IMR-90 (cell line): Measurements from ENCODE around the gene NDUFA3. TPM values are rescaled to one million over a fixed set of nuclear protein-coding genes. Genes with fewer than 3 reads are reported as not detected.

Source experiments
- ATAC-seq: fragments of 200-7000 bp; cut with Tn5 transposase; 2 replicates; pipeline ENCODE4 v1.9.1; 2020; ENCODE audit warnings: low read depth, mild to moderate bottlenecking, moderate library complexity
- BruUV-seq: library from RNA; stranded (reverse); fragments of 400-500 nt; replicated peaks from 2 replicates; lab custom pipeline; 2021; lab: Mats Ljungman, UMichigan
- CTCF ChIA-PET: fragments of 300-600 bp; formaldehyde crosslinking; extraction: SDS; loops from one replicate; lab custom pipeline; 2021; ENCODE audit warnings: antibody characterized with exemption; lab: Yijun Ruan, JAX
- POLR2A ChIA-PET: fragments of 300-600 bp; sonication (Branson Sonifier 250); formaldehyde crosslinking; loops from one replicate; lab custom pipeline; 2022; ENCODE audit warnings: antibody characterized with exemption; ENCODE audit not compliant: unreplicated experiment; lab: Charles Lee
- DNase-seq: peaks from one replicate; pipeline ENCODE4 v3.0.0; 2013
- H2AFZ ChIP-seq: replicated peaks from 2 replicates; pipeline ENCODE3; 2013; ENCODE audit warnings: low read length, mild to moderate bottlenecking; ENCODE audit not compliant: poor library complexity
- H2AK5ac ChIP-seq: 2 replicates; pipeline ENCODE4 v1.6.1; 2013; ENCODE audit warnings: low read depth, low read length, inconsistent platforms
- H2AK9ac ChIP-seq: replicated peaks from 2 replicates; pipeline ENCODE3; 2013; ENCODE audit warnings: mild to moderate bottlenecking, low read depth, low read length, moderate library complexity; ENCODE audit not compliant: poor library complexity
- H2BK120ac ChIP-seq: 2 replicates; pipeline ENCODE4 v1.6.1; 2013; ENCODE audit warnings: low read depth, low read length, inconsistent platforms
- H2BK15ac ChIP-seq: 3 replicates; pipeline ENCODE4 v1.6.1; 2013; ENCODE audit warnings: low read depth, low read length, inconsistent platforms
- H2BK20ac ChIP-seq: 2 replicates; pipeline ENCODE4 v1.6.1; 2013; ENCODE audit warnings: low read depth, mild to moderate bottlenecking, inconsistent platforms, low read length, moderate library complexity
- H2BK5ac ChIP-seq: 2 replicates; pipeline ENCODE4 v1.6.1; 2013; ENCODE audit warnings: mild to moderate bottlenecking, low read depth, low read length, inconsistent platforms; ENCODE audit not compliant: poor library complexity, severe bottlenecking
- H3K14ac ChIP-seq: replicated peaks from 2 replicates; pipeline ENCODE4 v1.6.1; 2013; ENCODE audit warnings: low read depth, low read length, inconsistent platforms
- H3K18ac ChIP-seq: 2 replicates; pipeline ENCODE4 v1.6.1; 2013; ENCODE audit warnings: low read depth, low read length, control low read depth
- H3K23ac ChIP-seq: 2 replicates; pipeline ENCODE4 v1.6.1; 2013; ENCODE audit warnings: low read depth, low read length, inconsistent platforms
- H3K27ac ChIP-seq: 2 replicates; pipeline ENCODE4 v1.5.1; 2013; ENCODE audit warnings: mild to moderate bottlenecking, control low read depth, low read length; ENCODE audit not compliant: insufficient read depth
- H3K27me3 ChIP-seq: 2 replicates; pipeline ENCODE4 v1.6.1; 2013; ENCODE audit warnings: low read length; ENCODE audit not compliant: control insufficient read depth, insufficient read depth
- H3K36me3 ChIP-seq: 2 replicates; pipeline ENCODE4 v1.6.1; 2013; ENCODE audit warnings: low read length, mixed read lengths; ENCODE audit not compliant: control insufficient read depth, insufficient read depth
- H3K4ac ChIP-seq: 2 replicates; pipeline ENCODE4 v1.6.1; 2013; ENCODE audit warnings: low read depth, low read length, inconsistent platforms
- H3K4me1 ChIP-seq: 2 replicates; pipeline ENCODE4 v1.6.1; 2013; ENCODE audit warnings: low read length, mixed read lengths; ENCODE audit not compliant: control insufficient read depth, insufficient read depth
- H3K4me2 ChIP-seq: 2 replicates; pipeline ENCODE4 v1.6.1; 2013; ENCODE audit warnings: low read depth, mild to moderate bottlenecking, control low read depth, low read length, moderate library complexity
- H3K4me3 ChIP-seq: 2 replicates; pipeline ENCODE4 v1.5.1; 2013; ENCODE audit warnings: low read depth, mild to moderate bottlenecking, control low read depth, low read length, moderate library complexity; ENCODE audit not compliant: insufficient read depth
- H3K56ac ChIP-seq: 2 replicates; pipeline ENCODE4 v1.6.1; 2013; ENCODE audit warnings: low read length, inconsistent platforms; ENCODE audit not compliant: insufficient read depth; ENCODE audit errors: extremely low read depth
- H3K79me1 ChIP-seq, 2 experiments: 2 replicates each; pipeline ENCODE4 v1.6.1; 2013; ENCODE audit warnings: low read length in 2 of 2, inconsistent platforms in 1 of 2, low read depth in 1 of 2
- H3K9ac ChIP-seq: 2 replicates; pipeline ENCODE4 v1.6.1; 2013; ENCODE audit warnings: low read depth, low read length, control low read depth
- H3K9me1 ChIP-seq: 2 replicates; pipeline ENCODE4 v1.6.1; 2013; ENCODE audit warnings: low read length, inconsistent platforms; ENCODE audit not compliant: insufficient read depth
- H3K9me3 ChIP-seq: 2 replicates; pipeline ENCODE4 v1.6.1; 2013; ENCODE audit warnings: low read length; ENCODE audit not compliant: control insufficient read depth, insufficient read depth
- H4K20me1 ChIP-seq: 2 replicates; pipeline ENCODE4 v1.6.1; 2013; ENCODE audit warnings: low read length, inconsistent platforms; ENCODE audit not compliant: insufficient read depth
- H4K5ac ChIP-seq: 2 replicates; pipeline ENCODE4 v1.6.1; 2013; ENCODE audit warnings: mild to moderate bottlenecking, low read depth, low read length, control low read depth
- H4K8ac ChIP-seq, 2 experiments: 2 replicates each; pipeline ENCODE4 v1.6.1; 2013; ENCODE audit warnings: low read depth in 2 of 2, low read length in 2 of 2, control low read depth in 1 of 2, inconsistent platforms in 1 of 2
- H4K91ac ChIP-seq: 2 replicates; pipeline ENCODE4 v1.6.1; 2013; ENCODE audit warnings: low read depth, low read length, inconsistent platforms; ENCODE audit not compliant: insufficient read depth
- BHLHE40 ChIP-seq: fragments of 150-350 bp; IDR thresholded peaks from 2 replicates; pipeline ENCODE4 v1.6.1; 2016; ENCODE audit warnings: mild to moderate bottlenecking, low read depth, low read length
- CHD1 ChIP-seq: IDR thresholded peaks from 2 replicates; pipeline ENCODE4 v1.6.1; 2012; ENCODE audit warnings: low read depth, low read length, improper control_type of control experiment
- CTCF ChIP-seq: conservative IDR thresholded peaks from 2 replicates; pipeline ENCODE4 v1.5.1; 2012; ENCODE audit warnings: mild to moderate bottlenecking, low read depth, low read length, improper control_type of control experiment
- MAFK ChIP-seq: IDR thresholded peaks from 2 replicates; pipeline ENCODE4 v1.6.1; 2012; ENCODE audit warnings: low read depth, low read length, improper control_type of control experiment
- MAZ ChIP-seq: IDR thresholded peaks from 2 replicates; pipeline ENCODE4 v1.6.1; 2012; ENCODE audit warnings: low read depth, mild to moderate bottlenecking, low read length, improper control_type of control experiment, moderate library complexity, borderline replicate concordance
- MXI1 ChIP-seq: IDR thresholded peaks from 2 replicates; pipeline ENCODE4 v1.6.1; 2012; ENCODE audit warnings: low read depth, mild to moderate bottlenecking, low read length, moderate library complexity, borderline replicate concordance
- NFE2L2 ChIP-seq: fragments of 150-350 bp; IDR thresholded peaks from 2 replicates; pipeline ENCODE4 v1.6.1; 2016; ENCODE audit warnings: low read depth, mild to moderate bottlenecking, low read length
- POLR2A ChIP-seq: IDR thresholded peaks from 2 replicates; pipeline ENCODE4 v1.6.1; 2012; ENCODE audit warnings: mild to moderate bottlenecking, low read depth, low read length
- RAD21 ChIP-seq: IDR thresholded peaks from 2 replicates; pipeline ENCODE4 v1.6.1; 2012; ENCODE audit warnings: low read length, improper control_type of control experiment
- RFX5 ChIP-seq: IDR thresholded peaks from 2 replicates; pipeline ENCODE4 v1.8.0; 2012; ENCODE audit warnings: low read depth, mild to moderate bottlenecking, low read length, moderate library complexity
- SMC3 ChIP-seq: fragments of 150-350 bp; IDR thresholded peaks from 2 replicates; pipeline ENCODE4 v1.6.1; 2016; ENCODE audit warnings: low read depth, mild to moderate bottlenecking, antibody characterized with exemption, low read length, moderate library complexity
- USF2 ChIP-seq: fragments of 150-350 bp; IDR thresholded peaks from 2 replicates; pipeline ENCODE4 v1.6.1; 2017; ENCODE audit warnings: mild to moderate bottlenecking, antibody characterized with exemption, low read length, low read depth
- WGBS, 2 experiments: methylation state at CpG; one replicate each; pipeline versions ENCODE4 v1.1.5 to v1.1.7; 2013; ENCODE audit warnings: missing lambda C conversion rate in 2 of 2; ENCODE audit not compliant: insufficient read length in 1 of 2; ENCODE audit errors: extremely low coverage in 2 of 2; 5-methylcytosine and 5-hydroxymethylcytosine counted together
- dilution Hi-C: fragments of 300-500 bp; cut with HindIII; formaldehyde crosslinking; loops from one replicate; pipeline ENCODE4 v1.14.3; 2018; ENCODE audit warnings: low sequenced_read_pairs; ENCODE audit not compliant: unreplicated experiment
- in situ Hi-C: fragments of 300-500 bp; cut with MboI; formaldehyde crosslinking; loops from 3 replicates; pipeline ENCODE4 v1.14.3; 2019; ENCODE audit warnings: low sequenced_read_pairs, inconsistent platforms, mixed read lengths
- intact Hi-C: fragments of 100-400 bp; cut with micrococcal nuclease; formaldehyde crosslinking; loops from 2 replicates; pipeline ENCODE4 v1.10.0; 2022
- polyA plus RNA-seq, 3 experiments: library from polyadenylated mRNA; depleted of rRNA; stranded (reverse); fragments of >200 nt; gene quantifications; 2 replicates each; pipeline ENCODE4 v1.2.3, GENCODE V29; 2012; ENCODE audit warnings: low replicate concordance in 1 of 3
- total RNA-seq: library from RNA; depleted of rRNA; stranded (reverse); fragments of >200 nt; gene quantifications from 2 replicates; pipeline ENCODE4 v1.2.3, GENCODE V29; 2012
- TF ChIP-seq, protein P1 (sequence below): fragments of 150-350 bp; IDR thresholded peaks from 2 replicates; pipeline ENCODE4 v1.6.1; 2016; ENCODE audit warnings: low read depth, mild to moderate bottlenecking, low read length, moderate library complexity, borderline replicate concordance

NDUFA3 gene
- total and polyA plus RNA-seq, 2 of the 4 experiments (the other 2 are of a cell fraction): 7.9 to 85.0 TPM

- Histone ChIP-seq H4K5ac (no peak overlapping the region), H4K91ac (no peak overlapping the region), H2AK5ac (no peak overlapping the region), H3K9me3 (peaks cover 6% of the 10 kb centered on the region; the same call in 1 of the 2 replicates), H3K27ac (no peak overlapping the region), H3K4me2 (no peak overlapping the region), H3K23ac (no peak overlapping the region), H3K36me3 (no peaks in the 10 kb centered on the region), H3K9me1 (no peaks in the 10 kb centered on the region), H2AFZ (no peak overlapping the region), H3K4me1 (no peaks in the 10 kb centered on the region), H2AK9ac (no peak overlapping the region), H3K4ac (no peak overlapping the region), H3K18ac (no peak overlapping the region), H3K9ac (no peak overlapping the region), H4K20me1 (no peaks in the 10 kb centered on the region), H2BK120ac (no peak overlapping the region), H3K79me1 (no peaks in the 10 kb centered on the region), H2BK20ac (no peak overlapping the region), H3K56ac (no peak overlapping the region), H3K14ac (no peak overlapping the region), H4K8ac (no peak overlapping the region), H3K4me3 (no peak overlapping the region), H2BK5ac (no peak overlapping the region), H3K27me3 (no peaks in the 10 kb centered on the region), H2BK15ac (no peak overlapping the region)
- ATAC-seq: no peak
- WGBS, 2 experiments: no CpG with 5 or more reads among the region's 5 CpGs
- TF ChIP-seq NFE2L2: no peak
- TF ChIP-seq MAFK: no peak
- no peak for TF ChIP-seq CHD1
- no peak for TF ChIP-seq BHLHE40
- no peak for TF ChIP-seq SMC3
- no peak for TF ChIP-seq MXI1
- TF ChIP-seq CTCF: no peak
- TF ChIP-seq RFX5: no peak
- no peak for TF ChIP-seq MAZ
- TF ChIP-seq POLR2A: no peak
- TF ChIP-seq, protein P1, sequence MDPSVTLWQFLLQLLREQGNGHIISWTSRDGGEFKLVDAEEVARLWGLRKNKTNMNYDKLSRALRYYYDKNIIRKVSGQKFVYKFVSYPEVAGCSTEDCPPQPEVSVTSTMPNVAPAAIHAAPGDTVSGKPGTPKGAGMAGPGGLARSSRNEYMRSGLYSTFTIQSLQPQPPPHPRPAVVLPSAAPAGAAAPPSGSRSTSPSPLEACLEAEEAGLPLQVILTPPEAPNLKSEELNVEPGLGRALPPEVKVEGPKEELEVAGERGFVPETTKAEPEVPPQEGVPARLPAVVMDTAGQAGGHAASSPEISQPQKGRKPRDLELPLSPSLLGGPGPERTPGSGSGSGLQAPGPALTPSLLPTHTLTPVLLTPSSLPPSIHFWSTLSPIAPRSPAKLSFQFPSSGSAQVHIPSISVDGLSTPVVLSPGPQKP: no peak
- no peak for TF ChIP-seq RAD21
- no peak for TF ChIP-seq USF2
- dilution Hi-C loops (no loop called here), in situ Hi-C loops (no loop called here), intact Hi-C loops (no loop called here)
- POLR2A ChIA-PET: no interaction called here
- CTCF ChIA-PET: no interaction called here
- no TSS peak for BruUV-seq
- DNase-seq: no peak
Measured at GRCh38 chr19:54077334-54077733, 25.3 kb upstream of the NDUFA3 start.
